ENCODE data around the gene ETS1. TPM values are rescaled to one million over a fixed set of nuclear protein-coding genes. Genes with fewer than 3 reads are reported as not detected.

The ETS1 gene
- total RNA-seq, 1 experiment from 2014 or later = 29.9 TPM

GRCh38 chr11:128535468-128536457 lies 51.6 kb downstream of the ETS1 start:
- no peak overlapping the region for H3K4me2 ChIP-seq (ENCODE audit: insufficient read depth, insufficient read length, low read length)
- H2BK5ac ChIP-seq (ENCODE audit: insufficient read length, low read length) = no peak overlapping the region
- H3K4me1 ChIP-seq (ENCODE audit: insufficient read depth, low read length) = peaks cover 9% of the 10 kb centered on the region
- no CpG with 5 or more reads among the region's 1 CpG for WGBS (ENCODE audit: extremely low coverage, insufficient read length, low lambda C conversion rate)
- peaks cover 5% of the 10 kb centered on the region for H3K23me2 ChIP-seq (ENCODE audit: insufficient read length, low read depth, low read length, poor library complexity, severe bottlenecking)
- H2BK20ac ChIP-seq (ENCODE audit: low read depth, low read length, poor library complexity, severe bottlenecking) = no peak overlapping the region
- no peak overlapping the region for H2AK5ac ChIP-seq (ENCODE audit: insufficient read length, low read length)
- no peak overlapping the region for H3K9ac ChIP-seq (ENCODE audit: extremely low read depth, insufficient read length, low read length)
- DNase-seq = no peak
- H3K14ac ChIP-seq (ENCODE audit: insufficient read depth, low read length) = no peak overlapping the region
- no peak overlapping the region for H2BK15ac ChIP-seq (ENCODE audit: low read depth, low read length)
- H3K79me2 ChIP-seq (ENCODE audit: insufficient read depth, low read length) = no peaks in the 10 kb centered on the region
- Mint-ChIP-seq H3K9me3 (peaks cover 0 to 3% of the 10 kb centered on the region in 2 experiments; a peak in 1 of 5 replicates), H3K4me3 (no peak overlapping the region), H3K36me3 (ENCODE audit: insufficient read depth in 1 of 3, low read depth in 3 of 3) (peaks cover 2 to 14% (median 7%) of the 10 kb centered on the region in 3 experiments; a peak in 6 of 7 replicates), H3K4me1 (peaks cover 26 to 27% of the 10 kb centered on the region in 2 experiments), H3K27ac (no peak overlapping the region), H3K27me3 (ENCODE audit: low read depth) (peaks cover 50% of the 10 kb centered on the region)
- H3T11ph ChIP-seq (ENCODE audit: low read length) = no peak overlapping the region
- TF ChIP-seq CTCF (conservative IDR thresholded peaks at IDR 0.05) = no peak
- no peak overlapping the region for H2AFZ ChIP-seq (ENCODE audit: low read length)
- H3K23ac ChIP-seq (ENCODE audit: insufficient read length, low read depth, low read length) = no peak overlapping the region
- H3K4ac ChIP-seq (ENCODE audit: low read depth, low read length) = no peak overlapping the region
- H4K20me1 ChIP-seq (ENCODE audit: control insufficient read depth, insufficient read depth, insufficient read length) = no peaks in the 10 kb centered on the region
- no peak overlapping the region for H3K56ac ChIP-seq (ENCODE audit: insufficient read length, low read depth, low read length)
- H3K9me3 ChIP-seq (ENCODE audit: control insufficient read depth, low read depth, low read length) = no peaks in the 10 kb centered on the region
- no peak overlapping the region for H4K91ac ChIP-seq (ENCODE audit: insufficient read length, low read depth, low read length)
- H3K18ac ChIP-seq (ENCODE audit: insufficient read length, low read depth, low read length) = no peak overlapping the region
- H3K27me3 ChIP-seq (ENCODE audit: insufficient read depth, low read length) = no peaks in the 10 kb centered on the region
- H4K8ac ChIP-seq (replicated peaks; ENCODE audit: insufficient read length, low read depth, low read length) = no peak overlapping the region
- H2BK12ac ChIP-seq (ENCODE audit: insufficient read length, low read depth, low read length) = no peak overlapping the region
- H3K27ac ChIP-seq (ENCODE audit: insufficient read length, low read depth, low read length) = no peak overlapping the region
- H3K79me1 ChIP-seq (ENCODE audit: insufficient read depth, low read depth, low read length, poor library complexity, severe bottlenecking) = no peaks in the 10 kb centered on the region
- H2BK120ac ChIP-seq (ENCODE audit: low read depth, low read length, poor library complexity, severe bottlenecking) = no peak overlapping the region
- no peak overlapping the region for H4K5ac ChIP-seq (ENCODE audit: insufficient read length, low read depth, low read length)

All from H9 (cell line).